HFF-Myc (cell line): ENCODE measurements around the gene EVC2.

Source experiments
- DNase-seq: peaks from one replicate; pipeline ENCODE4 v3.0.0-alpha.2; 2011; ENCODE audit warnings: low read depth; ENCODE audit errors: extremely low read depth
- H3K4me3 ChIP-seq: replicated peaks from 2 replicates; pipeline ENCODE4 v1.5.1; 2011; ENCODE audit warnings: low read depth, mild to moderate bottlenecking, control low read depth, low read length
- CTCF ChIP-seq: IDR thresholded peaks from 2 replicates; pipeline ENCODE4 v1.5.1; 2012; ENCODE audit warnings: mild to moderate bottlenecking, low read depth, low read length, control low read depth; ENCODE audit errors: missing control alignments

EVC2 gene

GRCh38 chr4:5553801-5554200, 154.6 kb downstream of the EVC2 start:
- H3K4me3 ChIP-seq: no peak overlapping the region
- no peak for TF ChIP-seq CTCF
- no peak for DNase-seq

GRCh38 chr4:5552451-5552850, 155.9 kb downstream of the EVC2 start:
- DNase-seq: no peak
- no peak overlapping the region for H3K4me3 ChIP-seq
- TF ChIP-seq CTCF: no peak

- TF ChIP-seq CTCF: no peak
- no peak overlapping the region for H3K4me3 ChIP-seq
These were observed 160.6 kb downstream of the EVC2 start for GRCh38 chr4:5547651-5548249.

GRCh38 chr4:5545271-5545670, 163.1 kb downstream of the EVC2 start:
- TF ChIP-seq CTCF: no peak
- DNase-seq: no peak
- H3K4me3 ChIP-seq: no peak overlapping the region

More at GRCh38 chr4:5547651-5548249, 160.6 kb downstream of the EVC2 start:
- DNase-seq: no peak

GRCh38 chr4:5544762-5545161, 163.6 kb downstream of the EVC2 start:
- no peak for TF ChIP-seq CTCF
- DNase-seq: no peak
- H3K4me3 ChIP-seq: no peak overlapping the region

GRCh38 chr4:5543681-5544080, 164.7 kb downstream of the EVC2 start:
- TF ChIP-seq CTCF: no peak
- H3K4me3 ChIP-seq: no peak overlapping the region
- DNase-seq: no peak

GRCh38 chr4:5541169-5541568, 167.2 kb downstream of the EVC2 start:
- H3K4me3 ChIP-seq: no peak overlapping the region
- TF ChIP-seq CTCF: no peak
- no peak for DNase-seq
